NCI-H146 (cell line): ENCODE data around the gene ZNF860.
A peak's percentile ranks its signal among the peaks of the same experiment; 100 is the strongest.

ENCODE experiments used
- DNase-seq: peaks from one replicate; lab custom pipeline; 2025; lab: John Stamatoyannopoulos, UW

Gene ZNF860

DNA sequence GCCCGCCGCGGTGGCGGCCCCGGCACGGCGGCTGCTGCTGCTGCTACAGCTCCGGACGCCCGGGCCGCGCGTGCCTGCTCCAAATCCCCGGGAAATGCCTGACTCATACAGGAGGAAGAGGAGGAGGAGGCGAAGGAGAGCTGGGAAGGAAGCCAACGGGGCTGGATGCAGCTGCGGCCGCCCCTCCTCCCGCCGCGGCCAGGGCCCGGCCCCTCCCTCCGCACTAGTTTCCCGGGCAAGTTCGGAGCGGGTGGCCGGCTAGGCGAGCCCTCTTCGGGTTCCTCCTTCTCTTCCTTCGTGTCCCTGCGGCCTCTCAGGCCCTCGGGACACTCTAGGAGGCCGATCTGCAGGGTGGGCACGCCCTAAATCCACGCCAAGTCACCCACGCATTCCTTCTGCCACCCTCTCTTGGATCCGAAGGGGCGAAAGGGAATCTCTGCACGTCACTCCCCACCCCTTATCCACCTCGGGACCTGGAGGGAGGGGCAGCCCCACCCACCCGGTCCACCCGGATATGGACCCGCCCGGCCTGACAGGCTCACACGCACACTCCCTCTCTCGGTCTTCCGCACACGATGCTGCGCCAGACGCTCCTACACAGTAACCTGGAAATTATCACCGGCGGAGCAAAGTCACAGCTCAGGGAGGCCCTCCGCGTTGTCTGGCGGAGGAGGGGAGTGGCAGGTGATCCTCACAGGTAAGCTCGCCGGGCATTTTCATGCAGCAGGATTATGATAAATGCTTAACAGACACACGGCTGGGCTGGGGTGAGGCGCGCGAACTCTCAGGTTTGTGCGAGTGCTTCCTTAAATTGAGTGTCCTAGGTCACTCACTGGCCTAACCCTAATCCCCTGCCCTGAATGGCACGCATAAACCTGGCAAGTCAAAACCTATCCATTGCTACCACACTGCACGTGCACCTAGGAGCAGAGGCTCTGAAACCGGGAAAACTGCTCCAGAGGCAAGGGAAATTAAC lies at the start of gene ZNF860, which contains the start of gene OSBPL10:
ZNF860 (plus strand) TSS at position 545 of the 976 bp plus-strand sequence. CDS start 7,330 bp downstream, outside the sequence.
OSBPL10 (minus strand) TSS at position 57 of the 976 bp plus-strand sequence. CDS start 83 bp downstream, outside the sequence.
- peak; percentile 84 for DNase-seq

- DNase-seq, result no peak
Observed at GRCh38 chr3:31932990-31933389, 48.6 kb upstream of the ZNF860 start.

DNA sequence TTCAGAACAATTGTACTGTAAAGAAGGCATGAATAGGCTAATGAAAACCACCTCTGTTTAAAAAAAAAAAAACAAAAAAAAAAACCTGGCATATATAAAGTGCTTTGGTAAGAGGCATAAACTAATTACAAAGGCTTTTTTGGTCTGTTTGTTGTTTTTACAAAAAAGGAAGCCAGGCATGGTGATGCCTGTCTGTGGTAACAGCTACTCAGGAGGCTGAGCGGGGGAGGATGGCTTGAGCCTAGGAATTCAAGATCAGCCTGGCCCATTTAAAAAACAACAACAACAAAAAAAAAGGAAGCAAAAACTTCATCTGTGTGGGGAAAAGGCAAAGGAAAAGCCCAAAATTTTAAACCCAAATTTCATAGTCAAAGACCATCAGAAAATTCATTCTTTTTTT lies 47.5 kb upstream of the ZNF860 start:
- DNase-seq, result no peak

GRCh38 chr3:31934866-31935265 lies 46.7 kb upstream of the ZNF860 start:
- no peak for DNase-seq

- DNase-seq, result no peak
Observed at GRCh38 chr3:31936420-31937060, 45.0 kb upstream of the ZNF860 start.

GRCh38 chr3:31937225-31937624 lies 44.3 kb upstream of the ZNF860 start:
- DNase-seq, result no peak

DNA sequence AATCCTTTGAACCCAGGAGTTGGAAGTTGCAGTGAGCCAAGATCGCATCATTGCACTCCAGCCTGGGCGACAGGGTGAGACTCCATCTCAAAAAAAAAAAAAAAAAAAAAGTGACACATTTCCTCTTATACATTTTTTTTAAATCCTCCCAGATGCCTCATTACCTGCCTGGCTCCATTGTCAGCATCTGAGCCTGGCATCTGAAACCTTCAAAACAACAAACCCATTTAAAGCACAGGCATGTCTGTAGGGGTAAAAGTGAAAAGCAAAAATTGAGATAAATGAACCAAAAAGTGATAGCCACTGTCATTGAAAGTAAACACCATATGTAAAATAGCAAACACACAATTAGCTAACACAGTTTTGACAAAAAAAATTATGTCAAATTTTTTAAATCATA lies 39.1 kb upstream of the ZNF860 start:
- DNase-seq, result no peak

- no peak for DNase-seq
Observed at GRCh38 chr3:31943041-31943440, 38.5 kb upstream of the ZNF860 start.

DNA sequence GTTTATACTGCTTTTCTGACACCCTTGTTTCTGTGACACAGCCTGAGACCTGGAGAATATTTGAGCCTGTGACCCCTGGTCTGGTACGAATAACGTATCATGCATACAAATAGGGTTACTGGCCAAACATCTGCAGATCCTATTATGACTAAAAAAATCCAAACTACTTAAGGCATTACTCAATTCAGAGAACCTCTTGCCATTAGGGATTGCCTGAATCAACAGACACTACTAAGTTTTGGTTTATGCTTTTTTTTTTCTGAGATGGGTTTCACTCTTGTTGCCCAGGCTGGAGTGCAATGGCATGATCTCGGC lies 35.9 kb upstream of the ZNF860 start:
- no peak for DNase-seq

DNA sequence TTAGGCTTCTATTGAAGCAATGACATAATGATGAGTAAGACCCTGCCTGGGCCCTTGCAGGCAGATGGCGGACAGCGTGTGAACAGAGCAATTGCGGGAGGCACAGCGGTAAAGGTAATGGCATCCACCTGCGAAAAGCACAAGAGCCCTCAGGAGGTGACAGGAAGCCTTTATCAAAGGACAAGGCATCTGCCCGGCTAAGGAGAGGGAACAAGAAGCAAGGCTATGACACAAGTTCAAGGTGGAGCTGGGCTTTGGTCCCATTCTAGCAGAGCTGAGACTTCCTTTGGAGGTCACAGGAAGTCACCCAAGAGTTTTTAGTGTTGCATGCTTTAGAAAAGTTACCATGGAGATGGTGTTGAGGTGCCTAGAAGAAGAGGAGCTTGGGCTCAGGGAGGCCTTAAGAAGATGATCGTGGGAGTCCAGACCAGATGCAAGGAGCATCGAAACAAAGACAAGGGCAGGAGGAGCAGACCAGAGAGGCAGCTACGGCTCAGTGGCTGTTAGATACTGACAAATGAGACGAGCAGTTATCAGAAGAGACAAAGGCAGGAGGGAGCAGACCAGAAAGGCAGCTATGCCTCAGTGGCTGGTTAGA lies 35.0 kb upstream of the ZNF860 start:
- DNase-seq, result peak; percentile 3

DNA sequence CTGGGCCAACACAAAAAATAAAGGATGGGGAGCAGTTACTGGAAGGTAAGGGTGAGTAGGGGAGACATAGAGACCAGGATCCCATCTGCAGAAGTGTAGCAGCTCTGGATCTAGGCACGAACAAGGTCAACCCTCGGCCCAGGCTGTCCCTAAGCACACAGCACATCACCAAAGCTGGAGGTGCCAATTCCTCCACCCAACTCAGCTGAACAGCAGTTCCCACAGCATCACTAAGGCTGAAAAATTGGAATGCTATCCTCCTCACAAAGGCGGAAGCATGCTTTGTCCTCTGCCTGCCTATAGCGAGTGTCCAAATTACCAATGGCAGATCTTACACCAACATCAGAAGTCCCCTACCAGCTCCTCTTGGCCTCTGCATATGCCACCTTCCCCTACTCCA lies 34.4 kb upstream of the ZNF860 start:
- DNase-seq, result no peak

- no peak for DNase-seq
Observed at GRCh38 chr3:31947671-31948091, 33.9 kb upstream of the ZNF860 start.

DNA sequence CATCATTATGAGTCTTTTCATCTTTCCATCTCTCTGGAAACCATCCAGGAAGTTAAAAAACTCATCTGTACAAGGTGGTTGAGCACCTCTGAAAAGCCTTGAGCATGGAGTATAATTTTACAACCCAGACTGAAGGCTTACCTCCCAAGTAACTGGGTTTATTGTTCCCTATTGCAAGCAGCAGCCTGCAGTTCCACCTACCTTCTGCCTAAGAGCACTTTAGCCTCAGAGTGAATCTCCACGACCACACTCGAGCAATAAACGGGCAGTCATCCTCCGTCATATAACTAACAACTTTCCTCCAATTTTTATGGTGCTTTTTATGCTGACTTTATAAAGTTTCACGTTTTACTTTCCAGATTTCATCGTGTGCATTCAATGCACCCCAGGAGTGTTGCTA lies 33.3 kb upstream of the ZNF860 start:
- no peak for DNase-seq

DNA sequence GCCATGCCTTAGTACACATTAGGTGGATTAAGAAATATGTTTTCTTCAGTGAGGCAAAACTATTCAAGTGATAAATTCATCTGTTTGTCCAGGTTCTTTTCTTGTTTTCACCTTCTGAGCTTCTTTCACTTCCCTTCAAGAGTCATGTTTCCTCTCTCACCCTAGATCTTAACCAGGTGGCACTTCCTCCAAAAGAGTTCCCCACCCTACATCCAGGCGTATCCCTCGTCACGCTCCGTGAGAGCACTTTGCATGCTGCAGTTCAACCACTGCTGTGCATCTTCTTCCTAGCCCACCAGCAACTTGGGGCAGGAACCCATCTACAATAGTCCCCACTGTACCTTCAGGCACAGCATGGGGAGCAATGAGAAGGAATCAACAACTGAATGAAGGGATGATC lies 29.3 kb upstream of the ZNF860 start:
- DNase-seq, result no peak

- no peak for DNase-seq
Observed at GRCh38 chr3:31953091-31953490, 28.5 kb upstream of the ZNF860 start.

DNA sequence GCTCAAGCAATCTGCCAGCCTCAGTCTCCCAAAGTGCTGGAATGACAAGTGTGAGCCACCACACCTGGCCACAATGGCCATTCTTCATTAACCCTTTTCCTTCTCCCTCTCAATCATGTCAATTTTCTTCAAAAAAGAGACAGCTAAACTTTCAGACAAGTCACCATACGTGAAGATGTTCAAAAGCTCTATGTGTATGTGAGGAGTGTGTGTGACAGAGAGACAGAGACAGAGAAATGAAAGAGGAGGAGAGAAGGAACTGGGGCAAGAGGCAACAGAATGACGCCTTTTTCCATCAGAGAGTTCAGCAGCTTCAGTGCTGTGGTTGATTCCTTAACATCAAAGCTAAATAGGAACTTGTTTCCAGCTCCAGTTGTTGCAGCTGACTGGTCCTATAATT lies 27.9 kb upstream of the ZNF860 start:
- DNase-seq, result no peak

DNA sequence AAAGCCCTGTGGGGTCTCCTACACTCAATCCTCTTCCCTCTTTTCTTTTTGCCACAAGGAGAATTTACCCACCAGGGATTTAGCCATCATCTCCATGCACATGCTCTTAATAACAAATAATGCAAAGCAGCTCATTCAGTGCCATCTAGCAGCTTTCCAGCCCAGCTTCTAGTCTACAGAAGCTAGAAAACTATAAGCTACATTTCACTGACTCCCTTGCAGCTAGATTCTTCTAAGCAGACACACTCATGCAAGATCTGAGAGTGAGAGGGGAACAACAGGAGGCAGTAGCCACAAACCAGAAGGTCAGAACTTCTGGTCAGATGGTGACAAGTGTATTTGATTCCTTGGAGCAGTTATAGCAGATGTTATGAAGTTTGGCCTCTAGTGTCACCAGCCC lies 26.0 kb upstream of the ZNF860 start:
- no peak for DNase-seq

DNA sequence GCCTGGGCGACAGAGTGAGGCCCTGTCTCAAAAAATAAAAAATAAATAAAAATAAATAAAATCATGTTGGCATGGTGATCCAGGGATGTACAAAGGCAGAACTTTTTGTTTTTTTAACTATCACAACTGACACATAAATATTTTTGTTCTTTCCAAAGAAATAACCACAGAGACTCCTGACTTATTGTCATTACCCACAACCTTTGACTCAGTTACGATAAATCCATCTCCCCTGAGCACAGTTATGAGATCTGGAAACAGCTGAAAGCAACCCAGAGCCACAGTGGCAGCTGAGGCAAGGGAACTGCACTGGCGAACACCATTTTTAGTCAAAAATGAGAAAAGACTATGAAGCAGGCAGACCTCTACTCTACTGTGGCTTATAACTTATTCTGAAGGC lies 24.4 kb upstream of the ZNF860 start:
- no peak for DNase-seq

GRCh38 chr3:31958701-31959152 lies 22.8 kb upstream of the ZNF860 start:
- peak; percentile 5 for DNase-seq

- no peak for DNase-seq
Observed at GRCh38 chr3:31959251-31959650, 22.3 kb upstream of the ZNF860 start.

- DNase-seq, result no peak
Observed at GRCh38 chr3:31959951-31960792, 21.4 kb upstream of the ZNF860 start.
